Endothelial cell of umbilical vein (primary cell): ENCODE measurements around the gene GNMT. TPM values are rescaled to one million over a fixed set of nuclear protein-coding genes. Genes with fewer than 3 reads are reported as not detected.

Experiments
- BruUV-seq: library from RNA; stranded (reverse); fragments of 400-500 nt; replicated peaks from 2 replicates; lab custom pipeline; 2021; lab: Mats Ljungman, UMichigan
- CTCF ChIA-PET: fragments of 300-600, 350-600 bp; sonication (Branson Sonifier 250); formaldehyde crosslinking; loops from one replicate; lab custom pipeline; 2021; ENCODE audit warnings: antibody characterized with exemption, inconsistent platforms; lab: Charles Lee
- POLR2A ChIA-PET: fragments of 300-600, 350-600 bp; sonication (Branson Sonifier 250); formaldehyde crosslinking; loops from one replicate; lab custom pipeline; 2021; ENCODE audit warnings: antibody characterized with exemption, inconsistent platforms; lab: Charles Lee
- DNase-seq: peaks from one replicate; pipeline ENCODE4 v3.0.0-alpha.2; 2011; ENCODE audit warnings: low read depth, low spot score
- FAIRE-seq: peaks from 2 replicates; lab custom pipeline; 2011; peaks lifted over from hg19 to GRCh38; lab: Jason Lieb, UNC
- H2AFZ ChIP-seq: 2 replicates; pipeline ENCODE4 v1.6.0; 2012; ENCODE audit warnings: low read depth, low read length, control low read depth, inconsistent platforms
- H3K27ac ChIP-seq: 2 replicates; pipeline ENCODE4 v1.5.1; 2011; ENCODE audit warnings: low read depth, mild to moderate bottlenecking, control low read depth, low read length, moderate library complexity; ENCODE audit not compliant: insufficient read depth
- H3K27me3 ChIP-seq, 2 experiments: 2 replicates each; pipeline versions ENCODE4 v1.6.0 to v1.6.1; 2011; ENCODE audit warnings: low read length in 2 of 2, mixed read lengths in 1 of 2; ENCODE audit not compliant: control insufficient read depth in 2 of 2, insufficient read depth in 2 of 2
- H3K36me3 ChIP-seq, 2 experiments: 2 replicates in 1 of 2; 3 replicates in 1 of 2; pipeline ENCODE4 v1.5.1; 2011; ENCODE audit warnings: low read length in 2 of 2, mild to moderate bottlenecking in 1 of 2, moderate library complexity in 1 of 2; ENCODE audit not compliant: control insufficient read depth in 2 of 2, insufficient read depth in 2 of 2; ENCODE audit errors: extremely low read depth in 1 of 2
- H3K4me1 ChIP-seq: 3 replicates; pipeline ENCODE4 v1.5.1; 2011; ENCODE audit warnings: mild to moderate bottlenecking, low read length; ENCODE audit not compliant: control insufficient read depth, insufficient read depth; ENCODE audit errors: extremely low read depth
- H3K4me2 ChIP-seq: 2 replicates; pipeline ENCODE4 v1.6.1; 2011; ENCODE audit warnings: low read length, control low read depth, mixed read lengths; ENCODE audit not compliant: insufficient read depth
- H3K4me3 ChIP-seq, 3 experiments: fragments of 200-600 bp in 1 of 3; sonication (generic), shearing (Covaris generic) in 1 of 3; replicated peaks in 1 of 3; 2 replicates each; pipeline ENCODE4 v1.5.1; 2011 to 2016; ENCODE audit warnings: control low read depth in 3 of 3, low read length in 3 of 3, mild to moderate bottlenecking in 2 of 3, inconsistent platforms in 1 of 3, low read depth in 1 of 3, moderate library complexity in 1 of 3; ENCODE audit not compliant: insufficient read depth in 1 of 3
- H3K79me2 ChIP-seq: 2 replicates; pipeline ENCODE4 v1.6.0; 2012; ENCODE audit warnings: low read length, inconsistent platforms; ENCODE audit not compliant: control insufficient read depth, insufficient read depth
- H3K9ac ChIP-seq: replicated peaks from 2 replicates; pipeline ENCODE3; 2011; ENCODE audit warnings: low read length, control low read depth; ENCODE audit not compliant: insufficient read depth; ENCODE audit errors: extremely low read depth
- H3K9me1 ChIP-seq: replicated peaks from 3 replicates; pipeline ENCODE4 v1.6.0; 2011; ENCODE audit warnings: mild to moderate bottlenecking, low read length; ENCODE audit not compliant: control insufficient read depth, insufficient read depth; ENCODE audit errors: extremely low read depth
- H3K9me3 ChIP-seq: replicated peaks from 2 replicates; pipeline ENCODE4 v1.5.1; 2012; ENCODE audit warnings: low read length, inconsistent platforms; ENCODE audit not compliant: control insufficient read depth, insufficient read depth
- H4K20me1 ChIP-seq: replicated peaks from 2 replicates; pipeline ENCODE3; 2011; ENCODE audit warnings: mild to moderate bottlenecking, low read length; ENCODE audit not compliant: control insufficient read depth, insufficient read depth; ENCODE audit errors: extremely low read depth
- EZH2 ChIP-seq: IDR thresholded peaks from 2 replicates; pipeline ENCODE4 v1.6.1; 2012; ENCODE audit warnings: borderline replicate concordance, low read depth, mild to moderate bottlenecking, moderate library complexity, low read length, inconsistent platforms; ENCODE audit not compliant: severe bottlenecking
- FOS ChIP-seq: IDR thresholded peaks from 2 replicates; pipeline ENCODE4 v1.6.1; 2011; ENCODE audit warnings: mild to moderate bottlenecking, low read length, moderate library complexity, borderline replicate concordance; ENCODE audit not compliant: insufficient read depth
- GATA2 ChIP-seq: IDR thresholded peaks from 2 replicates; pipeline ENCODE4 v1.7.0; 2011; ENCODE audit warnings: low read depth, mild to moderate bottlenecking, moderate library complexity, mixed read lengths, low read length; ENCODE audit not compliant: insufficient read length, insufficient read depth
- JUN ChIP-seq: IDR thresholded peaks from 2 replicates; pipeline ENCODE4 v1.6.1; 2011; ENCODE audit warnings: borderline replicate concordance, low read depth; ENCODE audit not compliant: insufficient read length, insufficient read depth
- MYC ChIP-seq: IDR thresholded peaks from one replicate; pipeline ENCODE4 v1.6.1; 2011; ENCODE audit warnings: mild to moderate bottlenecking, low read depth, low read length
- POLR2A ChIP-seq: IDR thresholded peaks from 2 replicates; pipeline ENCODE4 v1.6.1; 2012; ENCODE audit warnings: low read depth, mild to moderate bottlenecking, control low read depth, low read length
- POLR2AphosphoS5 ChIP-seq: IDR thresholded peaks from 2 replicates; pipeline ENCODE4 v1.6.1; 2012; ENCODE audit warnings: low read depth, mild to moderate bottlenecking, control low read depth, low read length, moderate library complexity; ENCODE audit not compliant: insufficient read depth
- dilution Hi-C: fragments of 300-500 bp; cut with MboI; formaldehyde crosslinking; loops from one replicate; pipeline ENCODE4 v1.15.0; 2019; ENCODE audit warnings: low sequenced_read_pairs; ENCODE audit not compliant: extremely low pct_ligation_motif_present
- intact Hi-C: fragments of 100-400 bp; cut with micrococcal nuclease; formaldehyde crosslinking; loops from one replicate; pipeline ENCODE4 v1.10.0; 2022
- polyA plus RNA-seq, 4 experiments: library from polyadenylated mRNA; depleted of rRNA in 3 of 4; stranded (reverse) in 3 of 4; unstranded in 1 of 4; fragments of >200 nt; gene quantifications; 2 replicates each; pipeline versions ENCODE4 v1.2.1 to v1.2.3, GENCODE V29; 2011 to 2012; ENCODE audit warnings: missing spikeins in 1 of 4
- total RNA-seq: library from RNA; stranded (reverse); gene quantifications from 2 replicates; pipeline ENCODE4 v1.2.3, GENCODE V29; 2021
- TF ChIP-seq, protein P1 (sequence below), 2 donors: IDR thresholded peaks; 1 replicate in 1 of 2; 2 replicates in 1 of 2; pipeline ENCODE4 v1.5.1; 2011; ENCODE audit warnings: low read length in 2 of 2, mild to moderate bottlenecking in 2 of 2, moderate library complexity in 2 of 2, control low read depth in 1 of 2, inconsistent platforms in 1 of 2, low read depth in 1 of 2; ENCODE audit not compliant: insufficient read depth in 1 of 2; ENCODE audit errors: extremely low read depth in 1 of 2
- TF ChIP-seq, protein P2 (sequence below): IDR thresholded peaks from 2 replicates; pipeline ENCODE4 v1.6.1; 2011; ENCODE audit not compliant: insufficient read depth, insufficient read length

The GNMT gene
- total and polyA plus RNA-seq, 2 donors (not counting 3 experiments of a cell fraction or from before 2014, with no cell fraction given) = 0.41 to 1.2 TPM

DNA sequence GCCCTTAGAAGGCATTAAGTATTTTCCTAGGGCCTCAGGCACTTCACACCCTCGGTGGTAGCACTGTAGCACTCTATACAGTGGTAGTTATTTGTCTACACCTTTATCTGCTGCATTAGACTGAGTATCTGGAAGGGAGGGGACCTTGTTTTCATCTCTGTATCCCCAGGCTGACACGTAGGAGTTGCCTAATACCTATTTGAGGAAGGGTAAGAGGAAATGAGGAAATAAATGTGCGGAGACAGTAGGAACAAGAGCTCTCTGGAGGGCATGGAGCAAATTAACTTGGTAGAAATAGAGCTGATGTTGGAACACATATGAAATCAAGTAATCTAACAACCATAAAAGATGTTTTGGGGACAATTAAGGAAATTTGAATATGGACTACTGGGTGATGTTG lies 27.3 kb upstream of the GNMT start:
- Histone ChIP-seq H3K4me3 (no peak overlapping the region), H3K27me3 (no peaks in the 10 kb centered on the region), H2AFZ (no peak overlapping the region), H3K36me3 (peaks cover 2 to 24% of the 10 kb centered on the region in 2 experiments), H3K4me2 (no peak overlapping the region), H3K27ac (no peak overlapping the region), H3K9me3 (no peaks in the 10 kb centered on the region), H3K4me1 (peaks cover 26% of the 10 kb centered on the region), H4K20me1 (no peaks in the 10 kb centered on the region), H3K9ac (no peak overlapping the region), H3K9me1 (no peaks in the 10 kb centered on the region), H3K79me2 (peaks cover 35% of the 10 kb centered on the region)
- intact Hi-C loops = no loop called here
- ChIA-PET CTCF (no interaction called here), POLR2A (no interaction called here)
- no peak for TF ChIP-seq EZH2
- TF ChIP-seq, protein P1, sequence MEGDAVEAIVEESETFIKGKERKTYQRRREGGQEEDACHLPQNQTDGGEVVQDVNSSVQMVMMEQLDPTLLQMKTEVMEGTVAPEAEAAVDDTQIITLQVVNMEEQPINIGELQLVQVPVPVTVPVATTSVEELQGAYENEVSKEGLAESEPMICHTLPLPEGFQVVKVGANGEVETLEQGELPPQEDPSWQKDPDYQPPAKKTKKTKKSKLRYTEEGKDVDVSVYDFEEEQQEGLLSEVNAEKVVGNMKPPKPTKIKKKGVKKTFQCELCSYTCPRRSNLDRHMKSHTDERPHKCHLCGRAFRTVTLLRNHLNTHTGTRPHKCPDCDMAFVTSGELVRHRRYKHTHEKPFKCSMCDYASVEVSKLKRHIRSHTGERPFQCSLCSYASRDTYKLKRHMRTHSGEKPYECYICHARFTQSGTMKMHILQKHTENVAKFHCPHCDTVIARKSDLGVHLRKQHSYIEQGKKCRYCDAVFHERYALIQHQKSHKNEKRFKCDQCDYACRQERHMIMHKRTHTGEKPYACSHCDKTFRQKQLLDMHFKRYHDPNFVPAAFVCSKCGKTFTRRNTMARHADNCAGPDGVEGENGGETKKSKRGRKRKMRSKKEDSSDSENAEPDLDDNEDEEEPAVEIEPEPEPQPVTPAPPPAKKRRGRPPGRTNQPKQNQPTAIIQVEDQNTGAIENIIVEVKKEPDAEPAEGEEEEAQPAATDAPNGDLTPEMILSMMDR (IDR thresholded peaks at IDR 0.05; ENCODE audit: extremely low read depth in 1 of 2, insufficient read depth in 1 of 2, low read depth in 1 of 2, low read length in 2 of 2) = no peak
- no peak for FAIRE-seq
- dilution Hi-C loops = no loop called here
- no peak for DNase-seq
- no TSS peak for BruUV-seq

DNA sequence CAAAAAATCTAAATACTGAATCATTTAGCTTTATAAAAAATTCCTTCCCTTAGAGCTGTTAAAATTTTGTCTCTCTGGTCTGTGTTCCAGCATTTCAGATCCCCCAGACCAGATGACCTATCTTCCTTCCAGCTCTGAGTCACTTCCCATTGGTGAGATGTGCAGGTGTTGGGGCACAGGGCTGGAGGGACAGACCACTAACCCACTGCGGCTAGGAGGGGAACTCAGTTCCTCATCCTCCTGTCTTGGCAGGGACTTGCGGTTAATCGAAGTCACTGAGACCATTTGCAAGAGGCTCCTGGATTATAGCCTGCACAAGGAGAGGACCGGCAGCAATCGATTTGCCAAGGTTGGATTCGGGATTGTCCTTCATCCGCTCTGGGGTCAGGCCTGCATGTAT lies 25.2 kb upstream of the GNMT start:
- BruUV-seq = no TSS peak
- no peak for DNase-seq
- TF ChIP-seq POLR2A (no peak), EZH2 (no peak), GATA2 (no peak), MYC (no peak), FOS (no peak), POLR2AphosphoS5 (no peak), JUN (no peak)
- TF ChIP-seq, protein P2, sequence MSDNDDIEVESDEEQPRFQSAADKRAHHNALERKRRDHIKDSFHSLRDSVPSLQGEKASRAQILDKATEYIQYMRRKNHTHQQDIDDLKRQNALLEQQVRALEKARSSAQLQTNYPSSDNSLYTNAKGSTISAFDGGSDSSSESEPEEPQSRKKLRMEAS = no peak
- TF ChIP-seq, protein P1 (IDR thresholded peaks at IDR 0.05; ENCODE audit: extremely low read depth in 1 of 2, insufficient read depth in 1 of 2, low read depth in 1 of 2, low read length in 2 of 2) = no peak
- Histone ChIP-seq H2AFZ (no peak overlapping the region), H3K4me3 (no peak overlapping the region), H3K4me2 (no peak overlapping the region), H3K9ac (no peak overlapping the region), H3K9me1 (no peaks in the 10 kb centered on the region), H4K20me1 (no peaks in the 10 kb centered on the region), H3K27ac (no peak overlapping the region), H3K4me1 (peaks cover 18% of the 10 kb centered on the region), H3K27me3 (no peaks in the 10 kb centered on the region), H3K36me3 (peaks cover 5 to 32% of the 10 kb centered on the region in 2 experiments), H3K9me3 (no peaks in the 10 kb centered on the region), H3K79me2 (peaks cover 32% of the 10 kb centered on the region)
- intact Hi-C loops (no loop called here), dilution Hi-C loops (no loop called here)
- no peak for FAIRE-seq
- POLR2A ChIA-PET = no interaction called here
- CTCF ChIA-PET = no interaction called here
